NCI-H1417 treated with DMSO at 0.1 percent for 48 hours (cell line): ENCODE measurements around the gene ECEL1.
"Not testable (repeated sequence)": the region's sequence is repeated elsewhere in the genome, so short reads cannot be mapped to it uniquely, and the experiment has no call there.

ENCODE experiments used
- DNase-seq: peaks from one replicate; lab custom pipeline; 2025; lab: John Stamatoyannopoulos, UW

The ECEL1 gene

GRCh38 chr2:232458661-232459418 is 28.8 kb downstream of the ECEL1 start:
- no peak for DNase-seq

GRCh38 chr2:232458051-232458660 is 29.5 kb downstream of the ECEL1 start:
- DNase-seq, result no peak

- no peak for DNase-seq
Measured at GRCh38 chr2:232457121-232458011, 30.3 kb downstream of the ECEL1 start.

- DNase-seq, result no peak
Measured at GRCh38 chr2:232456296-232457120, 31.1 kb downstream of the ECEL1 start.

GRCh38 chr2:232455426-232456255 is 32.0 kb downstream of the ECEL1 start, which contains the start of gene ALPI:
Gene ALPI (plus strand): TSS chr2:232456153. CDS start chr2:232456200, 47 bp downstream.
- no peak for DNase-seq

GRCh38 chr2:232454630-232455029 is 33.0 kb downstream of the ECEL1 start:
- no peak for DNase-seq

- not testable (repeated sequence) for DNase-seq
Measured at GRCh38 chr2:232451645-232452044, 36.0 kb downstream of the ECEL1 start.

GRCh38 chr2:232449964-232450363 is 37.7 kb downstream of the ECEL1 start:
- no peak for DNase-seq

- no peak for DNase-seq
Measured at GRCh38 chr2:232448304-232448690, 39.3 kb downstream of the ECEL1 start.

GRCh38 chr2:232447638-232448303 is 39.9 kb downstream of the ECEL1 start:
- DNase-seq, result no peak

GRCh38 chr2:232447091-232447620 is 40.5 kb downstream of the ECEL1 start:
- no peak for DNase-seq

- DNase-seq, result not testable (repeated sequence)
Measured at GRCh38 chr2:232446266-232446777, 41.3 kb downstream of the ECEL1 start.

GRCh38 chr2:232445149-232445885 is 42.3 kb downstream of the ECEL1 start:
- DNase-seq, result not testable (repeated sequence)

GRCh38 chr2:232444409-232445148 is 43.1 kb downstream of the ECEL1 start:
- DNase-seq, result no peak

GRCh38 chr2:232443669-232444408 is 43.8 kb downstream of the ECEL1 start:
- not testable (repeated sequence) for DNase-seq

- DNase-seq, result not testable (repeated sequence)
Measured at GRCh38 chr2:232443047-232443446, 44.6 kb downstream of the ECEL1 start.

GRCh38 chr2:232442431-232442830 is 45.2 kb downstream of the ECEL1 start:
- not testable (repeated sequence) for DNase-seq
